Suppressor macrophage treated with lipopolysaccharide for 4 hours (primary cell): Measurements from ENCODE around the gene UBE2U.

Experiments used
- DNase-seq: peaks from one replicate; pipeline ENCODE4 v3.0.0-alpha.2; 2020

The UBE2U gene, protein sequence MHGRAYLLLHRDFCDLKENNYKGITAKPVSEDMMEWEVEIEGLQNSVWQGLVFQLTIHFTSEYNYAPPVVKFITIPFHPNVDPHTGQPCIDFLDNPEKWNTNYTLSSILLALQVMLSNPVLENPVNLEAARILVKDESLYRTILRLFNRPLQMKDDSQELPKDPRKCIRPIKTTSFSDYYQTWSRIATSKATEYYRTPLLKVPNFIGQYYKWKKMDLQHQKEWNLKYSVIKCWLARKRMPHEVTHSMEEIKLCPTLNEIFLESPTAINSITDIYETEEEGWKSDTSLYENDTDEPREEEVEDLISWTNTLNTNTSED

GRCh38 chr1:64203420-64203819, at the start of gene UBE2U:
UBE2U (plus strand) TSS chr1:64203623; CDS start chr1:64204051, 428 bp downstream.
- DNase-seq = no peak

DNA sequence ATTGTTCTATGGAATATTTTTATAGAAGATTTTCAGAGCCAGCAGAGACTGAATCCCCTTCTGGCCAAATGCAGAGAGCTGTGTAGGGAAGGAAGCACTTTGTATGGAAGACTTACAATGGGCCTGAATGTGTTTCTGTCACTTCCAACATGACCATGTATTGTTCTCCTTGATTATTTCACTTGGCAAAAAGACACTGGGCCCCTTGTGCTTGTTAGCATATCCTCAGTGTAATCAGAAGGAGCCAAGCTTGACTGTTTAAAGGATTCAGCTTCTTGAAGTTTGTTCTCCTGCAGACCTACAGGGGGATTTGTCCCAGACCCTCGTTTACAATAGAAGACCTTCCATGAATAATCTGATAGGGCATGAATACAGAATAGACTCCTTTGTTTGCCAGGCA, 48.1 kb upstream of the UBE2U start:
- no peak for DNase-seq

DNA sequence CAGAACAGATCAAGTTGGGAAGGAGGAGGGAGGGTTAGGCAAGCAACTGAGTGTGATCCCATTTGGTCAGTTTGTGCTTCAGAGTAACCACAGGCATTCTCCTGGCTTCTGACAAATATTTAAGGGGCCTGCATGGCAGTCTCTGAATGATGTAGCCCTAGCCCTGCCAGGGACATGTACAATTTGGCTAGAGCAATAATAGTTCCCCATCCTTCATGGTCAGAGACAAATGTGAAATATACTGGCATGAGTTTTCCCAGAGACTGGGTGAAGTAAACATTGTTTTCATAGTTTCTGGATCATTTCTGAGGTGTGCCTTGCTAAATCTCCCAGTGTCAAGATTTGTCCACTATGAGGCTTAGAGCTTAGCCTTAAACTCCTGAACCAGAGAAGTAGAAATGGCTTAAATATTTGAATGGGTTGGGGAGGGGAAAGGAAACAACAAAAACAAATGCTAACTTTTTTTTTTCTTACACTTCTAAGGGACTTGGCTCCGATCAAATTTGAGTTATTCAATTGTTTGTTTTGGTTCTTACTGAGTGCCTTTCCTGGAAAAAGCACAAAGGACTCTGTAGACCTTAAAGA, 42.0 kb upstream of the UBE2U start:
- no peak for DNase-seq

DNA sequence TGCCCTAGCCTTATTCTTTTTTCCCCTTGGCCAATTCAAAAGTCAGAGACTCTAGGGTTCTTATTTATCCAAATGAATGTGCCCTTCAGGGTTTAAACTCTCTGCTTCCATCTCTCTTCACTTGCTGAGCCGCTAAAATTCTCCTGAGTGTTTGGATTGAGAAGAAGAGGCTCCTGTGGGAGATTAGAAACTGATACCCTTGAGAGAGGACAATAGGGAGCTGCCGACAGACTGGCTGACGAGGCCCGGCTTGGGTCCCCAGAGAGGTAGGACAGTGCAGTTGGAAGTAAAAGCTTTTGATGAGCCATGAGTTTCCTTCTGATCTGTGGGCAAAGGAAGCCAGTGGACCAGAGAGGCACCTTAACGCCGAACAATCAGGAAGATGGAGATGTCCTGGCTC, 41.3 kb upstream of the UBE2U start:
- no peak for DNase-seq

- DNase-seq = no peak
Measured at GRCh38 chr1:64162804-64163203, 40.6 kb upstream of the UBE2U start.

- DNase-seq = no peak
Measured at GRCh38 chr1:64163431-64163830, 40.0 kb upstream of the UBE2U start.

DNA sequence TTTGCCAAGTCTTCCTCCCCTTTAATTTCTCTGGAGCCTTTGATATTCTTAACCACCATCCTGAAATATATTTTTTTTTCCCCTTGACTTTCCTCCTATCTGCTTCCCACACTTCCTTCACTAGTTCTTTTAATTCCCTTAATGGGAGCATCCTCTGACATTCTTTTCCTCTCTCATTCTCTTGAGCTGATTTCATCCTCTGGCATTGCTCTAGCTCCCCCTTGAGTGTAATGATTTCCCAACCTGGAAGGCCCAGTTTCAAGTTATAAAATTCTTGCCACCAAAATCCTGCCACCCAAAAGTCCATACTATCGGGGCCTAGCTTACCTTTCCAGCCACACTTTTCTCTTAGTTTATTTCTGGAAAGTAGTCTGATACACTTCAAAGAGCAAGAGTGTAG, 39.5 kb upstream of the UBE2U start:
- DNase-seq = no peak

DNA sequence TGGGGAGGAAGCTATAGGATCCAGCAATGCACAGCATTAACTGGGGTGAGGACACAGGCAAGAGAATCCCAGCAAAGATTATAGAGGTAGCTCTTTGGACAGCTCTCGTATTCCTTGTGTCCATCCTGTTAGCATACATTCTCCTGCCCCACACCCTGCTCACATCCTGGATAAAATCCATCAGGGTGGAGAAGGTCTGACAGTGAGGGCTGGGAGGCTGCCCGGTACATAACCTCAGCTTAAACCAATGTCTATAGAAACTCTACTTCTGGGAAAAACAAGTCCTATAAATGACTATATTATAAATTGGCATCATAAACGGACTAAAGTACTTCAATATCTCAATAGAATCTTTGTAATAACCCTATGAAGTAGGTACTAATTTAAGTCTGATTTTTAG, 36.8 kb upstream of the UBE2U start:
- no peak for DNase-seq

DNA sequence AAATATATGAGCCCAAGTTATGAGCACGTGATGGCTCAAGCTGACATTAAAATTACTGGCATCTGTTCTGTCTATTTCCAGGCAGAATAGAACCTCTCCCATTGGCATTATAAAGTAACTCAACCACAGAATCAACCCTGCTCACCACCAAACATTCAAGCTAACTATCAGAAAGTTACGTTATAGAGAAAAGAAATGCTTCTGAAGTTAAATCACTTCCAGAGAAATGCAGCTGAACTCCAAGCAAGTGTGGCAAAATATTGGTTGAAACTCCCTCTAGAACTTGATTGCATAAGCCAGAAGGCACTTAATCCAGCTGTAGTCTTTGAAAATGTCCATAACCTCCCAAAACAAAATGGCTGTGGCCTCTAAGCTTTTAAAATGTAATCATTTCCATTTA, 36.2 kb upstream of the UBE2U start:
- no peak for DNase-seq

GRCh38 chr1:64171246-64171645, 32.2 kb upstream of the UBE2U start:
- peak; percentile 42 for DNase-seq

GRCh38 chr1:64171797-64172281, 31.6 kb upstream of the UBE2U start:
- peak; percentile 63 for DNase-seq

DNA sequence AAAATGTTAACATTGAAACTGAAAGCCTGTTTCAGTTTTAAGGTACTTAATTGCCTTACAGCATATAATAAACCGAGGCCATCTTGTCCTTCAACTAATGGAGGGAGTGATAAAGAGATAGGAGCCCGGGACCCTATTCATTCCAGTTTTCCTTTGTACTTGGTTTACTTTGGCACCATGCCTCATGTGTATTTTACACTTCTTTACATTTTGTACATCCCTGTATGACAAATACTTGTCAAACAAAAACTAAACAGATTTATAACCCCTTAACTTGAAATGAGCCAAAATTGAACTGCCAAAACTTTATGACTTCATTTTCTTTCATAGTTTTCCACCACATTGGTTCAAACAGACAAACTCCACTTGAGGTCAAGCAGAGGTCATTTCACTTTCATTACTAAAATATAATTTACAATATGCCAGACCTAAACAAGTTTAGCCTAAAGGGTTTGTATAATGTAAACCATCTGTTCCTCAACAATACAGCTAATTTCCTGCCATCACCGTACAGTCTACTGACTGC, 30.9 kb upstream of the UBE2U start:
- DNase-seq = no peak

- no peak for DNase-seq
Measured at GRCh38 chr1:64173336-64173940, 30.0 kb upstream of the UBE2U start.

- DNase-seq = no peak
Measured at GRCh38 chr1:64175639-64176038, 27.8 kb upstream of the UBE2U start.

DNA sequence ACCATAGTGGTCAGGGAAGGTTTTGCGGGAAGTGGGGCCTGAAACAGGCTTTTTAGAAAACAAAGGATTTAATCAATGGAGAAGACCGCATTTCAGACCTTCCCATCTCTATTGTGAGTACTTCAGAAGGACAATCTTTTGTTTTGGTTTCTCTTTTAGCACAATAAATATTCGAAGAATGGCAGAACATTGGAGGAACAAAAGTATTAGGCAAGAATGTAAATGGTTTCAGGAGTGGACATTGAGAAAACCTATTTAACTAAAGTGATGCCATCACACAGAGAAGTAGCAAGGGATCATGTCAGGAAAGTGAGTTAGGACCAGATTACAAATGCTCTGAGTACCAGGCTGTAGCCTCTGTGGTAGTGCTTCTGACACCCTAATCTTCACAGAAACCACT, 26.8 kb upstream of the UBE2U start:
- peak; percentile 20 for DNase-seq

DNA sequence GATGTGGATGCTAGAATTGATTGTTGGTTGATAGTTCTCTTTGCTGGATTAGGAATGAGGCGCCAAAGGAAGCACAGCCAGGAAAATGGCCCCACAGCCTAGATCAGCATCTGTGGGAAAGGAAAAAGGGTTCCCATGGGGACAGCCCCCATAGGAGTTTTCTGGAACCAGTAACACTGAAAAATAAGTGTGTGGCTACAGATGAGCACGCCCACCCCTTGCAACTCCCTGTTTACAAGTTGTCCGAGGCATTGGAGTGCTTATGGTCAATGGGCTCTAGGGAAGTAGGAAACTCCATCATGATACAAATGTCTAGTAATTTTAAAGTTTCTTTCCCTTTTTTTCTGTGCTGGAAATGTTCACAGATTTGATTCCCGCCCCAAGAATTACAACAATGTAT, 23.8 kb upstream of the UBE2U start:
- no peak for DNase-seq

GRCh38 chr1:64182207-64182606, 21.2 kb upstream of the UBE2U start:
- DNase-seq = no peak

- DNase-seq = no peak
Measured at GRCh38 chr1:64183395-64184002, 19.9 kb upstream of the UBE2U start.

GRCh38 chr1:64184003-64184440, 19.4 kb upstream of the UBE2U start:
- no peak for DNase-seq

- no peak for DNase-seq
Measured at GRCh38 chr1:64186138-64186897, 17.1 kb upstream of the UBE2U start.

DNA sequence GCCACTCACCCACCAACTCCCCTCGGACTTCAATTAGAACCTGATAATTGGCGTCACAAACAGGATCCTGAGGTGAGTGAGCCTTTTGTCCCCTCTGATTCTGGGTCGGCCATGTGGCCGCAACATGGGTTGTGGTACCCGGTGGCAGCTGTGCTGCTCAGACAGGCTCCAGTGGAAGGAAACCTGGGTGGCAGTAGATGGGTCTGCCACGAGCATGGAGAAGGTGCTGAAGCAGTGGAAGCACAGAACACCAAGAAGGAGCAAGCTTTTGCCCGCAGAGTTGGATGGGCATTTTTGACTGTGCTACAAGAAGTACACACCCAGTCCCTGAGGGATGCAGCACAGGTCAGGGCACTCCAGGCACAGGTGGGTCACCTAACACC, 16.5 kb upstream of the UBE2U start:
- DNase-seq = no peak

DNA sequence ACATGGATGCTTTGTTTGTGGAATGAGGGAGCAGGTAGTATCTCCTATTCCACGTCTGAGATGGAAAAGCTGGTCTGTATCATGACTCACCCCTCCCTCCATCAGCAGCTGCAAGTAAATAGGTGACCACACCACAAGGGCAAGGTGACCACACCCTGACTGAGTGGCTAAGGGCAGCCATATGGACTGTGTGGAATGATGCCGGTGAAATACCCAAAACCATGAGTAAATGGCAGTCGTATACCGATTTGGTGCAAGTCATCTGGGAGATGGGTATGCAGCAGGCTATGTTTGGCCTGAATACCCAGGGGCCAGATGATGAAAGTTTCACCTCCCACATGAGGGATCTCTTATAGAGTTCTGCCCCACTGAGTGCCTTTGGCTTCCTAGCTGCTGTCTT, 15.8 kb upstream of the UBE2U start:
- no peak for DNase-seq

- DNase-seq = no peak
Measured at GRCh38 chr1:64192290-64192689, 11.1 kb upstream of the UBE2U start.
